Peyer's patch (tissue), 4 donors: Measurements from ENCODE around the gene SLC2A1.

Experiments used
- POLR2A ChIP-seq, 2 donors: fragments of 450-650 bp; IDR thresholded peaks; one replicate each; pipeline ENCODE4 v1.5.1; 2017; ENCODE audit warnings: antibody characterized with exemption in 2 of 2, mild to moderate bottlenecking in 2 of 2, moderate library complexity in 2 of 2
- TF ChIP-seq, protein P1 (sequence below), 6 experiments: fragments of 450-650 bp in 4 of 6; fragments of 200-600 bp in 2 of 6; sonication (generic) in 1 of 6; IDR thresholded peaks; one replicate each; pipeline ENCODE4 v1.5.1; 2017 to 2019; ENCODE audit warnings: antibody characterized with exemption in 6 of 6, mild to moderate bottlenecking in 3 of 6, moderate library complexity in 1 of 6

- TF ChIP-seq, protein P1, sequence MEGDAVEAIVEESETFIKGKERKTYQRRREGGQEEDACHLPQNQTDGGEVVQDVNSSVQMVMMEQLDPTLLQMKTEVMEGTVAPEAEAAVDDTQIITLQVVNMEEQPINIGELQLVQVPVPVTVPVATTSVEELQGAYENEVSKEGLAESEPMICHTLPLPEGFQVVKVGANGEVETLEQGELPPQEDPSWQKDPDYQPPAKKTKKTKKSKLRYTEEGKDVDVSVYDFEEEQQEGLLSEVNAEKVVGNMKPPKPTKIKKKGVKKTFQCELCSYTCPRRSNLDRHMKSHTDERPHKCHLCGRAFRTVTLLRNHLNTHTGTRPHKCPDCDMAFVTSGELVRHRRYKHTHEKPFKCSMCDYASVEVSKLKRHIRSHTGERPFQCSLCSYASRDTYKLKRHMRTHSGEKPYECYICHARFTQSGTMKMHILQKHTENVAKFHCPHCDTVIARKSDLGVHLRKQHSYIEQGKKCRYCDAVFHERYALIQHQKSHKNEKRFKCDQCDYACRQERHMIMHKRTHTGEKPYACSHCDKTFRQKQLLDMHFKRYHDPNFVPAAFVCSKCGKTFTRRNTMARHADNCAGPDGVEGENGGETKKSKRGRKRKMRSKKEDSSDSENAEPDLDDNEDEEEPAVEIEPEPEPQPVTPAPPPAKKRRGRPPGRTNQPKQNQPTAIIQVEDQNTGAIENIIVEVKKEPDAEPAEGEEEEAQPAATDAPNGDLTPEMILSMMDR (IDR thresholded peaks at IDR 0.05) = no peak
- no peak for TF ChIP-seq POLR2A (IDR thresholded peaks at IDR 0.05)
Observed at GRCh38 chr1:42945164-42945563, 13.5 kb downstream of the SLC2A1 start.
